ENCODE measurements around the gene MB21D2. TPM values are rescaled to one million over a fixed set of nuclear protein-coding genes. Genes with fewer than 3 reads are reported as not detected.

The MB21D2 gene
- total and polyA plus RNA-seq, 2 of the 8 experiments (the other 6 are each of a cell fraction or from before 2014, with no cell fraction given), result 10.0 to 21.0 TPM

DNA sequence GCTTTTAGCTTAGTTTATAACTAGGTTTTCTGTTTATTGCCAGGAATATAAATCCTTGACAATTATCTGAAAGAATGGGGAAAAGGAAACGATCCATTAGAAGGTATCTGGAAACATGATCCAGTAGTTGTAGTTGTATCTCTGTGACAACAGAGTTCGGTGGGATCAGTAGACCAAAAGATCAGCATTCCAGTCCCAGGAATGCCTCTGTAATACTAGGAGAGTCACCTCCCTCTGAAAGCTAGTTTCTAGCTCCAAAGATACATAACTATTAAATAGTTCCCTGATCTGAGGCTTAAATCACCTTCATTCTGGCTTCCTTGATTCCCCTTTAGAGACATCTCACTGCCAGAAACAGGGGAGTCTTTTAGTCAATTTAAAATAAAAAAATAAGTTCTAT, 34.1 kb downstream of the MB21D2 start (continued):
- TF ChIP-seq NANOG (IDR thresholded peaks at IDR 0.05; ENCODE audit: insufficient read depth, low read depth, low read length, poor library complexity, severe bottlenecking), result no peak
- no peak for TF ChIP-seq HDAC2 (IDR thresholded peaks at IDR 0.05; ENCODE audit: borderline replicate concordance in 1 of 2, low read depth in 2 of 2, low read length in 2 of 2)
- TF ChIP-seq SIX5 (IDR thresholded peaks at IDR 0.05; ENCODE audit: low read depth, low read length), result no peak
- TF ChIP-seq CHD2 (IDR thresholded peaks at IDR 0.05; ENCODE audit: low read length), result no peak
- TF ChIP-seq ZNF274 (IDR thresholded peaks at IDR 0.05; ENCODE audit: borderline replicate concordance, extremely low read depth, low read length), result no peak

Data from H1 (cell line).